ELR (cell line): ENCODE data around the gene RHOC.
"Not testable (repeated sequence)": the region's sequence is repeated elsewhere in the genome, so short reads cannot be mapped to it uniquely, and the experiment has no call there.

Source experiments
- DNase-seq: peaks from one replicate; pipeline ENCODE4 v3.0.0-alpha.2; 2015; ENCODE audit warnings: low read depth

The RHOC gene

GRCh38 chr1:112706505-112707220 is at the start of gene RHOC:
TSS of gene RHOC (minus strand) at chr1:112707127. CDS start at chr1:112703799, 3,328 bp downstream.
- DNase-seq = peak; percentile 80

GRCh38 chr1:112754116-112754628 is 47.2 kb upstream of the RHOC start:
- no peak for DNase-seq

- no peak for DNase-seq
Measured at GRCh38 chr1:112748396-112748795, 41.5 kb upstream of the RHOC start.

DNA sequence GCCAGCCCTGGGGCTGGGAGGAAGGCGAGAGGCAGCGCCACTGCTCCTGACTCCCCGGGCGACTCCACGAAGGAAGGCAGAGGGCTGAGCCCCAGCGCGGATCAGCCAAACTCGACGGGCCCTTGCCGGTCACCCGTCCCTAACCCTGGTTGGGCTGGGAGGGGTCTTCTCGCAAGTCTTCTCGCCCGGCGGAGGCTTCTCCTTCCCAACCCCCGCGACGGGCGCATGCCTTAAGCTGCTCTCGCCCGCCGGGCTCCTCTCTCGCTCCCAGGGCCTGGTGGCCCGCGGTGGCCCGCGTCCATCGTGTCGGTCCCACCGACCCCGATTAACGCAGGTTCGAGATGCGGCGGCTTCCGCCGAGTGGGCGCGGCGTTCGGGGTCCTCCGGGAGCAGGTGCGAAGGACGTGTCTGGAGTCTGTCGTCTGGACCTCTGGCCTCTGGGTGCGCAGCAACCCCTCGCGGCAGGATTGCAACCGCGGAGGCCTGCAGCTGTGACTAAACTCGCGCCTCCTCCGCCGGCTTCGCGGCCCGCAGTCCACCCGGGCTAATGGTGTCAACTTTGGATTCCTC is 37.2 kb upstream of the RHOC start:
- DNase-seq = peak; percentile 67

- peak; percentile 59 for DNase-seq
Measured at GRCh38 chr1:112743174-112744008, 36.5 kb upstream of the RHOC start.

DNA sequence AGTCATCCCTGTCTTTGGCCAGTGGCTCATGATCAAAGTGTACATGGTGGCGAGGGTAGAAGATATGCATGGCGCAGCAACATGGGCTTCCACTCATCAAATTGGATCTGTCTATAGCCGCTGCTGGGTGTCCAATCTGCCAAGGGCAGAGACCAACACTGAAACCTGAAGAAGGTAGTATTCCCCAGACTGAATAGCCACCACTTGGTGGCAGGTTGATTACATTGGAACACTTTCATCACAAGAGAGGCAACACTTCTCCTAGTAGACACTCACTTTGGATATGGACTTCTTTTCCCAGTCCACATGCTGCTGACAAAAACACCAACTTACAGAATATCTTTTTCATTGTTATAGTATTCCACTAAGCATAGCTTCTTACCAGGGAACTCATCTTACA is 30.6 kb upstream of the RHOC start:
- no peak for DNase-seq

GRCh38 chr1:112735752-112736151 is 28.8 kb upstream of the RHOC start:
- DNase-seq = peak; percentile 98

DNA sequence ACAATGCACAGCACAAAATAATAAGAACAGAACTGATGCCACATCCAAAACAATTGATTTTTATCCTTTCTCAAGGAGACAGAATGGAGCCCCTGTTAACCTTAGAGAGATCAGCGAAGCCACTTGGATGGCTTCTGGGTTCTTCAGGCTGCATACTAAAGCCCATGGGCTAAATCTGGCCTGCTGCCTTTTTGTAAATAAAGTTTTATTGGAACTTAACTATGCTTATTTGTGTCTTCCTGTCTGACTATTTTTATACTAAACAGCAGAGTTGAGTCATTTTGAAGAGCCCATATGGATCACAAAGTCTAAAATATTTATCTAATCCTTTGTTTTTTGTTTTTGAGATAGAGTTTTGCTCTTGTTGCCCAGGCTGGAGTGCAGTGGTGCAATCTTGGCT is 24.5 kb upstream of the RHOC start:
- peak; percentile 43 for DNase-seq

DNA sequence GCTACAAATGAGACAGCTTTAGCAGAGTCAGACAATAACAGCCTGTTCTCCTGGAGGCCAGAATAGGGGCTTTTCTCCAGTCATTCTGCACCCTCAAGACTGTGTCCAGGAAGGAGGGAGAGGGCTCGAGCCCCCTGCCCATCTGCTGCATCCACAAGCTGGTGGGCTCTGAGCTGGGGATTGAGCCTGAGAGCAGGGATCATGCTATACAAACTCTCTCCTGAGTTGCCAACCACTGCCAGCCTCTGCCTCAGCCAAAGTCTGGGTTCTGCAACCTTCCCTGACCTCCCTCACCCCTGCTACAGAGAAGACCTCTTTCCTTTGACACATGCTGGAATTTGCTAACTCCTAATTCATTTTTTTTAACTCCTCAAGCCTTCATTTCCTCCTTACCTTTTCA is 23.0 kb upstream of the RHOC start:
- DNase-seq = no peak

GRCh38 chr1:112729011-112729410 is 22.1 kb upstream of the RHOC start:
- DNase-seq = not testable (repeated sequence)

DNA sequence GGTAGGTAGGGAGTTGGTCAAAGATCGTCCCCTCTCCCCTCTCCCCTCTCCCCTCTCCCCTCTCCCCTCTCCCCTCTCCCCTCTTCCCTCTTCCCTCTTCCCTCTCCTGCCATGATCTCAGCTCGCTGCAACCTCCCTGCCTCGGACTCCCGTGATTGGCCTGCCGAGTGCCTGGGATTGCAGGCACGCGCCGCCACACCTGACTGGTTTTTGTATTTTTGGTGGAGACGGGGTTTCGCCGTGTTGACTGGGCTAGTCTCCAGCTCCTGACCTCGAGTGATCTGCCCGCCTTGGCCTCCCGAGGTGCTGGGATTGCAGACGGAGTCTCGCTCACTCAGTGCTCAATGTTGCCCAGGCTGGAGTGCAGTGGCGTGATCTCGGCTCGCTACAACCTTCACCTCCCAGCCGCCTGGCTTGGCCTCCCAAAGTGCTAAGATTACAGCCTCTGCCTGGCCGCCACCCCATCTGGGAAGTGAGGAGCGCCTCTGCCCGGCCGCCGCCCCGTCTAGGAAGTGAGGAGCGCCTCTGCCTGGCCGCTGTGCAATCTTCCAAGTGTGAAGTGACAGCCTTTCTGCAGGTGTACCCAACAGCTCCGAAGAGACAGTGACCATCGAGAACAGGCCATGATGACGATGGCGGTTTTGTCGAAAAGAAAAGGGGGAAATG is 21.5 kb upstream of the RHOC start:
- DNase-seq = not testable (repeated sequence)

GRCh38 chr1:112727716-112728115 is 20.8 kb upstream of the RHOC start:
- DNase-seq = peak; percentile 85

- DNase-seq = not testable (repeated sequence)
Measured at GRCh38 chr1:112724240-112724639, 17.3 kb upstream of the RHOC start.

DNA sequence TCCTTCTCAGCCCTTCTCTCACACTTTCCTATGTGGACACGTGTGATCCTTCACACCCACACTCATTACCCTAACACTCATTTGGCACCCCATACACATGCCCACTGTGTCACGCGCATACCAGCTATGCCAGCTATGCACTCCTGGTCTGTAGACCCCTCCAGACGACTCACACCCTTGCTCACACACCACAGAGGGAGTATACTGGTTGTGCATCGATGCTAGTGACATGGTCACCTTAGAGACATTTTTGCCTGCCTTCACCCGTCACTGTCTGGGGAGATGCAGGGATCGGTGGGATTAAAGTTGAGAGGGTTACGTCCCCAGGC is 16.5 kb upstream of the RHOC start:
- no peak for DNase-seq

DNA sequence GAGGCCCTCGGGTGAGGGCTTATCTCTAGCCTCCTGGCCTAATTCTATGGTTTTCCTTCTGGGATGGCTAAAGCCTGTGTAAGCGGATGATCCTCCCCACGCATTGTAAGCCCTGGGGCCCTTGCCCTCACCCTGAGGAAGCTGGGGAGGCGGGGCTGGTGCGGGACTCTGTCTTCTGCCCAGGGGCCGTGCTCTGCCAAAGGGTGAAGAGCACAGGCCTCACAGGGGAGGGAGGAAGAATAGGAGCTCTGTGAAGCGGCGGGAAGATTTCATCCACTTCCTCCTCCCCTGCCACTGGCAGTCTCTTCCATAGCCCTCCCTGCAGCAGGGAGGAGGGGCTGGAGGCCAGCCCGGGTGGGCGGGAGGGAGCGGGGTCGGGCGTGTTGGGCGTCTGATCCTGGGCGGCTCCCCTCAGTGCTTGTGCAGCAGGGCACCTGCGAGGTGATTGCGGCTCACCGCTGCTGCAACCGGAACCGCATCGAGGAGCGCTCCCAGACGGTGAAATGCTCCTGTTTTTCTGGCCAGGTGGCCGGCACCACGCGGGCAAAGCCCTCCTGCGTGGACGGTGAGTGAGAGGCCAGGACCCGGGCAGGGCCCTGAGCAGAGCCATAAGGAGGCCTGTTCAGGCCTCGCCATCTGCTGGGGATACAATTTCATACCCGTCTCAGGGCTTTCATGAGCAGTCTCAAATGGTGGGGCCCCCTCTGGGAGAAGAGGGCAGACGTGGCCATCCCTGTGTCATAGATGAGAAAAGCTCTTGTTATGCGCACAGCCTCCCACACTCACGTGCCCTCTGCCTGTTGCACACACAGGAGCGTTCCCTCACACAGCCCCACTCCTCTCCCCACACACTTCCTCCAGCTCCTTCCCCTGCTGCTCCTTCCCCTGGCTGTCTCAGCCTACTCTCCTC is 15.9 kb upstream of the RHOC start:
- DNase-seq = peak; percentile 72

- no peak for DNase-seq
Measured at GRCh38 chr1:112721966-112722524, 15.1 kb upstream of the RHOC start.

GRCh38 chr1:112721294-112721693 is 14.4 kb upstream of the RHOC start:
- not testable (repeated sequence) for DNase-seq

- no peak for DNase-seq
Measured at GRCh38 chr1:112720800-112721199, 13.9 kb upstream of the RHOC start.

- DNase-seq = no peak
Measured at GRCh38 chr1:112719706-112720105, 12.8 kb upstream of the RHOC start.

DNA sequence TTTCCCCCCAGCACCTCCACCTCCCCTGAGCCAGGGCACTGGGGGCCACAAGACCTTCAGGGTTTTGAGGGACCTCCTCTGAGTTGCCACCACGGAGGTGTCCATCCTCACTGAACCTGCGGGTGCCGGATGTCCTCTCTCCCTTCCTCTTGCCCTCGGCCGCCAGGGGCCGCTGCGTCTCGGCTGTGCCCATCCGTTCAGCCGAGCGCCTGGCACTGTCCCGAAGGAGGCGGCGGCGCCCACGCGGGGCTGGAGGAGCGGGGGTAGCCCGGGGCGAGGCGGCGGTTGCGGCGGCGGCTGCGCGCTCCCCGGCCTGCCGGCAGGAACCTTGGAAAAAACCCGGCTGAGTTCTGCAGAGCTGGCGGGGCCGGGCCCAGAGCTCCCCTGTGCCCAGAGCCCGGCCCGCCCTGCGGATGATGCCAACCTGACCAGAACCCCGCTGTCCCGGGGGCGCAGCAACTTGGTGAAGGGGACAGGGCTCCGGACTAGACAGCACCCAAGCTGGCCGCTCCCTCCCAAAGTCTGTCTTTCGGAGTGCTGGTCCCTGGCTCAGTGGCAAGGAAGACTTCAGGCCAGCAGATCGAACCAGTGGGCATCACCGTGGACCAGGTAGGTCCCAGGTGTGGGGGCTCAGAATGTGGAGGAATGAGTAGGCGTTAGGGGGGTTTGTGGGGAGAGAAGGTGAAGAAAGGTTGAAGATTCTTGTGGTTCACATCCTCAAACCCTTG is 11.9 kb upstream of the RHOC start:
- DNase-seq = peak; percentile 88
